Measurements from ENCODE around the gene SEPHS2.
"Not testable (repeated sequence)": the region's sequence is repeated elsewhere in the genome, so short reads cannot be mapped to it uniquely, and the experiment has no call there.

The SEPHS2 gene

GRCh38 chr16:30445408-30446202 is at the start of gene SEPHS2:
SEPHS2 (minus strand) TSS chr16:30445874; CDS start chr16:30445727, 147 bp downstream.
- peak; percentile 93 for DNase-seq

GRCh38 chr16:30494709-30495108 is 49.0 kb upstream of the SEPHS2 start:
- DNase-seq: no peak

GRCh38 chr16:30493941-30494488 is 48.3 kb upstream of the SEPHS2 start:
- no peak for DNase-seq

GRCh38 chr16:30491744-30492308 is 46.2 kb upstream of the SEPHS2 start:
- no peak for DNase-seq

GRCh38 chr16:30491229-30491628 is 45.6 kb upstream of the SEPHS2 start:
- DNase-seq: no peak

GRCh38 chr16:30490210-30490609 is 44.5 kb upstream of the SEPHS2 start:
- DNase-seq: peak; percentile 2

- no peak for DNase-seq
These were observed 43.3 kb upstream of the SEPHS2 start for GRCh38 chr16:30488764-30489605.

GRCh38 chr16:30485818-30486436 is 40.3 kb upstream of the SEPHS2 start:
- DNase-seq: no peak

GRCh38 chr16:30484887-30485286 is 39.2 kb upstream of the SEPHS2 start:
- no peak for DNase-seq

- no peak for DNase-seq
These were observed 36.7 kb upstream of the SEPHS2 start for GRCh38 chr16:30482366-30482765.

- no peak for DNase-seq
These were observed 35.7 kb upstream of the SEPHS2 start for GRCh38 chr16:30481381-30481780.

GRCh38 chr16:30478766-30479478 is 33.2 kb upstream of the SEPHS2 start:
- no peak for DNase-seq

GRCh38 chr16:30477773-30478172 is 32.1 kb upstream of the SEPHS2 start:
- not testable (repeated sequence) for DNase-seq

- DNase-seq: no peak
These were observed 31.3 kb upstream of the SEPHS2 start for GRCh38 chr16:30476991-30477390.

GRCh38 chr16:30474684-30475083 is 29.0 kb upstream of the SEPHS2 start:
- no peak for DNase-seq

- no peak for DNase-seq
These were observed 28.4 kb upstream of the SEPHS2 start for GRCh38 chr16:30474074-30474452.

- no peak for DNase-seq
These were observed 27.8 kb upstream of the SEPHS2 start for GRCh38 chr16:30473231-30474073.

- DNase-seq: no peak
These were observed 26.8 kb upstream of the SEPHS2 start, which contains the start of gene ITGAL for GRCh38 chr16:30472328-30472942. ITGAL (plus strand) TSS chr16:30472742; CDS start chr16:30472838, 96 bp downstream.

- no peak for DNase-seq
These were observed 24.9 kb upstream of the SEPHS2 start for GRCh38 chr16:30470632-30470995.

GRCh38 chr16:30470170-30470512 is 24.5 kb upstream of the SEPHS2 start:
- DNase-seq: no peak

- no peak for DNase-seq
These were observed 18.4 kb upstream of the SEPHS2 start for GRCh38 chr16:30464078-30464477.
